Activated T-cell treated with anti-CD3 and anti-CD28 coated beads for 1 hour (primary cell): Measurements from ENCODE around the gene ZFP64.
A peak's percentile ranks its signal among the peaks of the same experiment; 100 is the strongest.
"Not testable (repeated sequence)": the region's sequence is repeated elsewhere in the genome, so short reads cannot be mapped to it uniquely, and the experiment has no call there.

Experiments
- DNase-seq: peaks from one replicate; pipeline ENCODE4 v3.0.0-alpha.2; 2020; ENCODE audit warnings: low read depth

Gene ZFP64

DNA sequence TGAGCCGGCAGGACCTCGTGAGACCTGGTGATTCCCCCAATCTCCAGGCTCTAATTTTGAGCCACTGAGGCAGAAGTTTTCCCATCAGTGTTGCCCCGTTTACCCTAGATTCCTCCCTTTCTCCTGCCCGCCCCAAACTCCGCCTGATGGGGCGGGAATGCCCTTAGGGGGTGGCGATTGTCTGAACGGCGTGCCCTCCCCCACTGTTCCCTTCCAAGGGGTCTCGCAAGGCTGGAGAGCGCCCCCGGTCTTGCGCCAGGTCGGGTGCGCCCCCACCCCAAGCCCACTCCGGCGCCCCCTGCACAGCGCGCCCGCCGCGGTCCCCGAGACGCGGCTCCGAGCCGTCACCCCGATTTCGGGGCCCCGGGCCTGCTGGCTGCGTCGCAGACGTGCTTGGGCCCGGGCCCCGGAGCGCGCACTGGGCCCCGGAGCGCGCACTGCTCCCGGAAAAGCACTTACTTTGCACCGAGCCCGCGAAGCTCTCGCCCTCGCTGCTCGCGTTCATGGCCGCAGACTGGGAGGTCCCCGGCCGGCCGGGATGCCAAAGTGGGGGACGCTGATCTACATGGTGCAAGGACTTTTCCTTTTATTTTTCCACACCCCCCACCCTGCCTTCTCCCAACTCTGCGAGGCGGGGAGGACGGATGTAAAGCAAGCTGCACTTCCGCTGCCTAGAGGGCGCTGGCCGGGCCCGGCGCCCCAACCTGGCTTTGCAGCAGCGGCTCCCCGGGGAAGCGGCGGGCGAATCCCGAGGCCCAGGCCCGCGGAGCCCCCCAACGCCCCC is at the start of gene ZFP64:
TSS of gene ZFP64 (minus strand) at position 648 of the 784 bp plus-strand sequence. CDS start at position 505, 143 bp downstream.
- peak; percentile 56 for DNase-seq

DNA sequence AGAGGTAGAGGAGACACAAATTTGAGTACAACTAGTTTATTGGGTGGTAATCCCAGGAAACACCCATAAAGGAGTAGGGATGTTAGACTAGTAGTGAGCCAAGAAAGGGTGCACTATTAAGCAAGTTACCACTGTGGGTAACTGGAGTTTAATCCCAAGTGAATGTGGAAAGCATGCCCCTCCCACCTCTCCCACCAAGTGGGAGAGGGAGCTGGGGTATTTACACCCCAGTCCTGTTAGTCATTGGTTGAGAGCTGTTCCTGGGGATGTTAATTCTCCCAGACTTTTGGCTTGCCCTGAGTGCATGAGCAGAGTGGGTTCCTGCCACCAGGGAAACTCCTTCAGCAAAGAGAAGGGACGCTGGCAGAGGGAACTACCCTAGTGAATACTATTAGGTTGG is 49.2 kb upstream of the ZFP64 start:
- no peak for DNase-seq

DNA sequence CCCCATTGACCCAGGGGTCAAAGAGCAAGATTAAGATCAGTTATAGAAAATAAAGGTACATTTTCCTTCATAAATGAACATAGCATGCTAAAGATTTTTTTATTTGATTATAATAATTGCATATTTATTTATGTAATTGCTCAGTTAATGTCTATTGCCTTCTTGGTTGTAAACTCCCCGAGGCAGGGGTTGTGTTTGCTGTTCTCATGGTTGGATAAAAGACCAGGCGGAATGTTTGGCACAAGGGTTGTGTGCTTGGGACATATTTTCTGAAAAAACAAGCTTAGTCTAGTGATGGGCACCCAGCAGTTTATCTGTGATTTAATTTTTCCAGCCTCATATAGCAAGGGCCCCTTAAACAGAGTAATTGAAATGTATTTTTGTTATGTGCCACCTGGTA is 47.5 kb upstream of the ZFP64 start:
- DNase-seq = no peak

DNA sequence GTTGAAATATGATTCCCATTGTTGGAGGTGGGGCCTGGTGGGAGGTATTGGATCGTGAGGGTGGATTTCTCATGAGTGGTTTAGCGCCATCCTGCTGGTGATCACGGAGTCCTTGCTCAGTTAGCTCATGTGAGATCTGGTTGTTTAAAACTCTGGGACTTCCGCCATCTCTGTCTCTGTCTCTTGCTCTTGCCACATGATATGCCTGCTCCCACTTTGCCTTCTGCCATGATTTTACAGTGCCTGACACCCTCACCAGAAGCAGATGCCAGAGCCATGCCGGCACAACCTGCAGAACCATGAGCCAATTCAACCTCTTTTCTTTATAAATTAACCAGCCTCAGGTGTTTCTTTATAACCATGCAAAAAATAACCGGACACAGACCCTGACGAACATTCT is 44.7 kb upstream of the ZFP64 start:
- no peak for DNase-seq

DNA sequence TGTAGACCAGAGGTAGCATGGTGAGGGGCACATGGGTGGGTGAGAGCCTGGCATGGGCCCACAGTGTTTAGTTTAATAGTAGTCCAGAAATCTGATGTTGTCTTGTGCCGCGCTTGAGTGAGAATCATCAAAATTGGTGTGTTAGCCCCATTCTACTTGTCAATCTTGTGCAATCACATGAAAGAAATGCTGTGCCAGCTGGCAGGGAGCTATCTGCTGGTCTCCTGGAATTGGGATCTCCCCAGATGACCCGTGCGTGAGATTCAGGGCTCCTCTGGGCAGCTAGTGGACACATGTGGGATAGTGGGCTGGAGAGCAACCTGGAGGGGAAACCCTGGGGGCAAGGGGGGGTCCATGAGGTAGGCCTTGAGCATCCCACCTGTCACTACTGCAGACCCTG is 43.5 kb upstream of the ZFP64 start:
- DNase-seq = no peak

DNA sequence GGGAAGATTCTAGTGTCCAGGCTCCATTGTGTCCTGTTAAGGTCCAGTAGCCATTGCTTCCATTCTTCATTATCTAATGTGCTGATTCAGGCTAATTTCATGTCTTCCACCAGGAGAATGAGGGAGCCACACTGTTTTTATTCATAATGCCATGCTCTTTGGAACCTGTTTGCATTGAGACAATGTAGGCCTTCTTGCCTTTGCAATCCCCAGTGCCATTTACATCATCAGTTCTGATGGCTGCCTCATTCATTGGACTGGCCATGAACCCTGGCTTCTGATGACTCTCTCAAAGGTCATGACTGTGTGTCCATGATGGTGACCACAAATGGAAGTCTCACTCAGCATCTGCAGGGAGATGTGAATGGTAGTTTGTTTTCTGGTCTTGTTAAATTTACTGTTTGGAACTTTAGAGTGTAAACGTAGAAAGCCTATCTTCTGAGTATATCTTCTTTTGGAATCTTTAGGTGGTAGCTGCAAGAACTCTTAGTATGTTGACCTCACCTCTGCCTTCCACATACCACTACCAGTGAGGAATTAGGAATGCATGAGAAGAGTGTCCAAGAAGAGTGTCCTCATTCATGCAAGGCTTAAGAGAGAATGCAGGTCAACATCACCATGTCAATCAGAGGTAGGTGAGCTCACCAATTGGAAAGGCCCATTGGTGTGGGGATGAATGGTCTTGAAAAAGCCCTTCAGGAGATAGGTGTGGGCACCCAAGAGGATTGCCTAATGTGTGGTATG is 42.9 kb upstream of the ZFP64 start:
- no peak for DNase-seq

DNA sequence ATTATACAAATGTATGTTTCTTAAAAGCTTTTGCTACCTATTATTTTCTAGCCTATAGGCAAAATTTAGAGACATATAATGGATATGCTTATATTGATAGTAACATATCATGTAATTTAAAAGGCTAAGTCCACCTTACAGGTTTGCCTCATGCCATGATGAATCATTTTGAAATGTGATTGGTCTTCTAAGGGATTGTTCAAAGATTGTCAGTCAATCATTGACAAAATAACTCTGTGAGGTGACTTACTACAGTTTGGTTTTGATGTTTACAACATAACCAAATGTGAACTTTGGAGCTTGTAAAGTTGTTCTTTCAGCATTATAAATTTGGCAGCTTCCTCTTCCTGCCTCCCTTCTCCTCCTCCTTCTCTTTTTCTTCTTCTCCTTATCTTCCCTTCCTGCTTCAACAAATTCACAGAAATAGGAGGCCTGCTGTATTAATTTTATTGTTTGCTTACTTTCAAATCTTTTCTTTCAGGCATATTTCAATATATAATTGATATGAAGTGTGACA is 39.7 kb upstream of the ZFP64 start:
- no peak for DNase-seq

DNA sequence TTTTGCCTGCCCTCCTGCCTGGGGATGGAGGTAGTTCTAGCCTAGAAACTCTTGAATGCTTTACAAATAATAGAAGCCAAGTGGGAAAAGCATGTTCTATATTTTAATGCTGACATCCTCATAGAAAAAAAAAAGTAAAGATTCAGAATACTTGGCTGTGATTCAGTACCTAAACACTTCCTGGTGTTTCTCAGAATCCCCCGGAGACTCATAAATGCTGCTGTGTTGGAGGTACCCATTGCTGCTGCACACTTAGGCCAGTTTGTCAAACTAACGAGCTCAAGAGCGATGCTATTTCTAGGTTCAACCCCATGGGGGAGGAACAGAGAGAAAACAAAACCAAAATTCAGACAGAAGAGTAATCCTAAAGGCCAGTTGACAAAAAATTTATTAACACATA is 38.8 kb upstream of the ZFP64 start:
- DNase-seq = no peak

DNA sequence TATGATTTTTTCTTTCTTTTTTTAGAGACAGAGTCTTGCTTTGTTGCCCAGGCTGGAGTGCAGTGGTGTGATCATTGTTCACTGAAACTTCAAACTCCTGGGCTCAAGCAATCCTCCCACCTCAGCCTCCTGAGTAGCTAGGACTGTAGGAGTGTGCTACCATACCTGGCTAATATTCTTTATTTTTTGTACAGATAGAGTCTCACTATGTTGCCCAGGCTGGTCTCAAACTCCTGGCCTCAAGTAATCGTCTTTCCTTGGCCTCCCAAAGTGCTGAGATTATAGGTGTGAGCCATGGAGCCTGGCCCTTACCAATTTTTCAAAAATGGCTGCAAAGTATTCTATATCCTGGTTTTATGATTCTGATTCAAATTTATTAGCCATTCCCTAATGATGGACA is 37.8 kb upstream of the ZFP64 start:
- not testable (repeated sequence) for DNase-seq

DNA sequence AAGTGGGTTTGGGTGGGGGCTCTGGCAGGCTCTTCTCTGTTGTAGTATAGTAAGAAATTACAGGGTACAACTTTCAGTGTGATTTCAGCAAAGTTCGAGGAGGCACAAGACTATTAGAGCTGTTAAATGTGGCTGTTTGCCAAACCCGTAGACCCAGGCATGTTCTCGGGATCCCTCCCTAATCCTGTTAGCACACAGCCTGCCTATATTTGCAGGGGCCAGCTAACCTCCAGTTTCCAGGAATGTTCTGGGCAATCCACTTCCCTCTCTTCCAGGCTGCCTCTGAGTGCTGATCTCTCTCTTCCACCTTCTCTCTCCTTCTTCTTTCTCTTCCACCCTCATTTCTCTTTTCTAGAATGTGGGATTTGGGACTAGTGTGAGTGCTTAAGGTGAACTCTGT is 34.8 kb upstream of the ZFP64 start:
- DNase-seq = no peak

DNA sequence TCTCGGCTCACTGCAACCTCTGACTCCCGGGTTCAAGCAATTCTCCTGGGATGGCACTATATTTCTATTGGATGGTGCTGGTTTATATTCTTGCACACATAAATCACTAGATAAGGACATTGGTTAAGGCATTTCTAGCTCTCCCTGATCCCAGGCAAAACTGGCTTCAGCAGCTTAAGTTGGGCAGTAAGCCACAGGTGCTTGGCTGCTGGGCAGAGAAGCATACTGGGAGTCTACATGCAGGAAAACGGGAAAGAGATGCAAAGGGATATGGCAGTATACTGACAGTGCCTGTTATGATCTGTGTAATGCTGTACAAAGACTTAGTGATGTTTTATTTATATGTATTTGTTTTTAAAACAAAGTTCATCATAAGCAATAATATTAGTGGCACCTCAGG is 33.3 kb upstream of the ZFP64 start:
- DNase-seq = no peak

DNA sequence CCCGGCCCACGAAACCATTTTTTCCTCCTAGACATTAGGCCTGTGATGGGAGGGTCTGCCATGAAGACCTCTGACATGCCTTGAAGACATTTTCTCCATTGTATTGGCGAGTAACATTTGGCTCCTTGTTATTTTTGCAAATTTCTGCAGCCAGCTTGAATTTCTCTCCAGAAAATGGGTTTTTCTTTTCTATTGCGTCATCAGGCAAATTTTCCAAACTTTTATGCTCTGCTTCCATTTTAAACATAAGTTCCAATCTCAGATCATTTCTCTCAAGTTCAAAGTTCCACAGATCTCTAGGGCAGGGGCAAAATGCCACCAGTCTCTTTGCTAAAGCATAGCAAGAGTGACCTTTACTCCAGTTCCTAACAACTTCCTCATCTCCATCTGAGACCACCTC is 29.8 kb upstream of the ZFP64 start:
- not testable (repeated sequence) for DNase-seq

DNA sequence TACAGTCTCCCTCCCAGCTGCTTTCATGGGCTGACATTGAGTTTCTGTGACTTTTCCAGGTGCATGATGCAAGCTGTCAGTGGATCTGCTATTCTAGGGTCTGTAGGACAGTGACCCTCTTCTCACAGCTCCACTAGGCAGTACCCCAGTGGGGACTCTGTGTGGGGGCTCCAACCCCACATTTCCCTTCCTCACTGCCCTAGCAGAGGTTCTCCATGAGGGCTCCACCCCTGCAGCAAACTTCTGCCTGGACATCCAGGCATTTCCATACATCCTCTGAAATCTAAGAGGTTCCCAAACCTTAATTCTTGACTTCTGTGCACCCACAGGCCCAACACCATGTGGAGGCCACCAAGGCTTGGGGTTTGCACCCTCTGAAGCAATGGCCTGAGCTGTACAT is 29.3 kb upstream of the ZFP64 start:
- DNase-seq = not testable (repeated sequence)

DNA sequence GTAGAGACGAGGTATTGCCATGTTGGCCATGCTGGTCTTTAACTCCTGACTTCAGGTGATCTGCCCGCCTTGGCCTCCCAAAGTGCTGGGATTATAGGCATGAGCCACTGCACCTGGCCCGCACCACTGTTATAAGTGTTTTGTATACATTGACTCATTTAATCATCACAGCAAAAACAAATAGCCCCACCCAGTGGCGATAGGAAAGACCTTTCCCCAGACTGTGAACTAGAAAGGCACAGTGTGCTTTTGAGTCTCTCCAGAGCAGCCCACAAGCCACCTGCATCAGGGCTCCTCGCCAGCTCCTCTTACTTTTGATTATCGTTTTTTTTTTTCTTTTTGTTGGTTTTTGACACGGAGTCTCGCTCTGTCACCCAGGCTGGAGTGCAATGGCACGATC is 27.9 kb upstream of the ZFP64 start:
- no peak for DNase-seq

DNA sequence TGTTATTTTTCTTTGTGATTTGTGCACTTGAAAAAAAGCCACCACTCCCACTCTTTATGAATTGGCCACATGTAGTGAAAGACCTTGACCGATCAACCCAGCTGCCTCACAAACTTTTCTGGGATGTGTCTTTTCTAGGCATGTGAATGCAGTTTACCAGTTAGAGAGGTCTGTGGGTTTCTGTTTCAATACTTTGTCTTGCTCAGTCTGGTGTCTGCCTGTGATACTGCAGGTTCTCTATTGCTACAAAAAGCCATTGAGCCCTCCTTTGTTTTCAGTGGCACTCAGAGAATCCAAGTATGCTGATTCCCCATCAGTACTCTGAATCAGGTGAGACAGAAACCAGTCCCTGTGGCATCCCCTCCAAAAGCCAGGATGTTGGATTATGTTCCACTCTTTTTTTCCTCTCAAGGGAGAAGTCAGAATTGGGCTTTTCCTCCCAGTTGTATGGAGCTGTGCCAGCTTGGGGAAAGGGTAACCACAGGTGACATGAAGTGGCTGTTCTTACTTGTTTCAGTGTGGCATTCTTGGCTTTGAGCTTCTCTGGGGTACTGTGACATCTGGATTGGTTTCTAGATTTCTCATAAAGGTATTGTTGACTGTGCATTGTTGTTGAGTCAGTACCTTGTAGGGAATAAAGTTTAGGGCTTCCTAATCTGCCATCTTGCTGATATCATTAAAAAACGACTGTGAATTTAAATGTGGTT is 26.3 kb upstream of the ZFP64 start:
- no peak for DNase-seq

DNA sequence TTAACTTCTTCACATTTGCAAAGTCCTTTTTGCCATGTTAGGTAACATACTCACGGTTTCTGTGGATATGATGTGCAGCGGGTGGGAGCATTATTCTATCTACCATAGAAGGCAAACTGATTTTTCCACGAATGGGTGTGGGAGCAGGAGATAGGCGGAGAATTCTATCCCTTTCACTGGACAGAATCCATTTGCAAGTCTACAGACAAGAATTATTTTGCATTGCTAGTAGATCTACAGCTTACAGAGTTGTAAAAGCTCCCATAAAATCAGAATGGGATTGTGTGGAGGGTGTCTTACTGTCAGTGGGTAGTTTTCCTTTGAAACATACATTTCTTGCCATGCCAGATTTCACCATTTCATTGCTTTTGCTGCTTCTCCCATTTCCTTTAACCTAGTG is 22.4 kb upstream of the ZFP64 start:
- DNase-seq = no peak

DNA sequence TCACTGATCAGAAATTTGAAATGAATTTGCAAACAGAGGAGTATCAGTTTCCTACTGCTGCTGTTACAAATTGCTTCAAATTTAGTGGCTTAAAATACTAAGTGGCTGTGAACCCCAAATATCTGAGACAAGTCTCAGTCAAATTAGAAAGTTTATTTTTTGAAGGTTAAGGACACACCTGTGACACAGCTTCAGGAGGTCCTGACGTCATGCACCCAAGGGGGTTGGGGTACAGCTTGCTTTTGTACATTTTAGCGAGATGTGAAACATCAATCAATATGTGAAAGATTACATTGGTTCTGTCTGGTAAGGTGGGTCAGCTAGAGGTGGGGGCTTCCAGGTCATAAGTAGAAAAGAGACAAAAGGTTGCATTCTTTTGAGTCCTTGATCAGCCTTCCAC is 21.4 kb upstream of the ZFP64 start:
- DNase-seq = no peak

DNA sequence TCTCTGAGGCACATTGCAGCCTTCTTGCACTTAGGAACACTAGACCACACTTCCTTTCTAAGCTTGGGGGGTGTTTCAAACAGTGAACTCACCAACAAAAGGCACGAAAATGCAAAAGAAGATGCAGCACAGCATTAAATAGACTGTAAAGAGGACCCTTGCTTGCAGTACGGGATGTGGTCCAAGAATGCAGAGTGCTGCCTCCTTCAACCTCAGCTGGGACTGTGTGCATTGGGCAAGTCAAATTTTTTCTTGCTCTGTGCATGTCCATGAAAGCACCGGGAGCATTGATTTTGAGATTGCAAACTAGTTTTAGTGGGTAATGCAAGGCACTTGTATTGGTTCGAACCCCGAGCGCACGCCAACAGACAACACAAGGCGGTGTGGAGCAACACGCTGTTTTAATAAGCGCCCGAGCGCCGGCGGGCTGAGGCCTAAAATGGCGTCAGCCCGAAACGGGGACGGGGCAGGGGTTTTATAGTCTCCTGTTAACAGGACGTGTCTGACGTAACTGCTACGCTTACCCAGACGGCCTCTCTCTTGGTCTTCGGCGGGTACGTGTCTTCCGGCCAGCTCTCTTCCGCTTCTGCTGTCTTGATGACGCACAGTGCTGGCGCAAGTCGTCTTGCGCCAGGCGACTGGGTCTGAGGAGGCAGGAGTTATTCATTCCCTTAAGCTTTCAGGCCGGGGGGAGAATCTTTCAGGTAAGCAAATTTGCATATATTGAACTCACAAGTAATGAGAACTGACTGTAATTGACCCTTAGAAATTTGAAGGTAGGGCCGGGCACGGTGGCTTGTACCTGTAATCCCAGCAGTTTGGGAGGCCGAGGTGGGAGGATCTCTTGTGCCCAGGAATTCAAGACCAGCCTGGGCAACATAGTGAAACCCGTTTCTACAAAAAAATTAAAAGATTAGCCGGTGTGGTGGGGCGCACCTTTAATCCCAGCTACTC is 18.7 kb upstream of the ZFP64 start:
- DNase-seq = no peak

DNA sequence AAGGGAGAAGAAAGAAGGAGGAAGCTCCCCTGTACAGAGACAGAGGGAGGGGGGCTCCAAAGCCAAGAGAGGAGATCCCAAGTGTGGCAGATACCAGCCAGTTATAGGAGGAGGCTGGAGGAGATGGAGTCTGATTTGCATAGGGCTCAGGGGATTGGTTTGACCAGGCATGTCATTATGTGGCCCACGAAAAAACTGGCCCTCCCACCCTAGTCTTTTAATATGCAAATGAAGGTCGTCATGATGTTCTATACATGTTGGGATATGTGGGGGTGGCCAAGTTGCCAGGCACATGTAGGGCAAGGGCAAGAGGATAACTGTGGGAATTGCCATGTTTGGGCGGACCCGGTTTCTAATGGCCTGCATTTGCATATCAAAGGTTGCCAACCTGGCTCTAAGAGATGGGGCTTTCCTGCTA is 17.6 kb upstream of the ZFP64 start:
- DNase-seq = no peak

DNA sequence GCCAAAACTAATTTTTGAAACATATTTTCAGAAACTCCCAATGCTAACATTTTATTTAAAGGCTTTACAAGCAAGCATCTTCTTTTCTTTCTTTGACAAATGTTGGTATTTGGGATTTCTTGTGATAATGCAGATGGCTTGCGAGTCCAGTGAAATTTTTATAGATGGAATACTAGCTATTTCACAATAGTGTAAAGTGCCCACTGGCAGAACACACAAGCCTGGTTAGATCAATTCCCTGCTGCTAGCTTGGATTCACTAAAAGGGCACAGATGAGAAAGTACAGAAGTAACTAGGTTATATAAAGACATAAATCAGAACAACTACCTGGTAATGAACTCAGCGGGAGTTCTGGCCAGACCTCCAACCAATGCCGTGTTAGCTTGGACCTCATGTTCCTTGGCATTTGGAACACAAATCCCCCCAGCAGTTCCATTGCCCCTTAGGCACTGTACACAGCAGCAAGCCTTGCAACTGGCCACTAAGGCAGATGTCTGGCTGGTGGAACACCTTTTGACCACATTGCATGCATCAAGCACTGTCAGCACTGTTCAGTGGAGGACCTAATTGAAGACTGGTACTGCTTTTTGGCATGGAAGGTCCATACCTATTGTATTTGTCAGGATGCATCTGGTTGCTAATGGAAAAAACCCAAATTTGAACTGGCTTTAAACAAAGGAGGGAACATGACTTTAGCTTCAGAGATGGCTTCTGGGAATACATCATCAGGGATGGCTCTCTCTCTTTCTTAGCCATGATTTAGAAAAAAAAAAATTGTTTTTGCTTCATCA is 15.6 kb upstream of the ZFP64 start:
- DNase-seq = no peak

DNA sequence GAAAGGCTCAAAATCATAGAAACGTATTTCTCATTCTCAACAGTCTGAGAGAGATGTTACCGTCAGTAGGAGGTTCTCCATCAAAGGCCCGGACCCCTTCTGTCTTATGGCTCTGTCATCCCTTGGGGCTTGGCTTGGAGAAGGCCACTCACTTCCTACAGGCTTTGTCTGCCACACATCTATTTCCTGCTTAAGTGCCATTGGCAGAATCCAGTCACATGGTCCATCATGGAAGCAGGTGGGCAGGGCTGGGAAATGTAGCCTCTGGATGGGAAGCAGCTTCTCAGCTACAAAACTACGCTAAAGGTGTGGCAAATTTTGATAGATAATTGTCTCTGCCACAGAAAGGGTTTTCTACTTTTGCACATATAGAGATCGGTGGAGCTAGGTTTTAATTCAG is 12.6 kb upstream of the ZFP64 start:
- DNase-seq = no peak
